HCT116 (cell line): Measurements from ENCODE around the gene TRPC6. TPM values are rescaled to one million over a fixed set of nuclear protein-coding genes. Genes with fewer than 3 reads are reported as not detected.

Experiments
- ATAC-seq: fragments of 200-7000 bp; cut with Tn5 transposase; 2 replicates; pipeline ENCODE4 v1.9.1; 2020; ENCODE audit warnings: mild to moderate bottlenecking, moderate library complexity
- BruUV-seq: library from RNA; stranded (reverse); fragments of 400-500 nt; replicated peaks from 2 replicates; lab custom pipeline; 2021; lab: Mats Ljungman, UMichigan
- CTCF ChIA-PET: fragments of 300-600 bp; sonication (Branson Sonifier 250); formaldehyde crosslinking; loops from one replicate; lab custom pipeline; 2021; ENCODE audit warnings: antibody characterized with exemption; lab: Charles Lee
- POLR2A ChIA-PET: fragments of 300-600, 350-600 bp; sonication (Branson Sonifier 250); formaldehyde crosslinking; loops from one replicate; lab custom pipeline; 2021; ENCODE audit warnings: antibody characterized with exemption; lab: Charles Lee
- RAD21 ChIA-PET, 2 experiments: fragments of 300-600 bp; sonication (Branson Sonifier 250); formaldehyde crosslinking; loops; one replicate each; lab custom pipeline; 2023; ENCODE audit warnings: low total read pairs in 2 of 2; ENCODE audit not compliant: uncharacterized antibody in 2 of 2, unreplicated experiment in 2 of 2, low non-redundant PET in 1 of 2; lab: Charles Lee
- DNase-seq: peaks from one replicate; pipeline ENCODE4 v3.0.0-alpha.2; 2010; ENCODE audit warnings: low read depth, low spot score
- H2AFZ ChIP-seq: fragments of 200-600 bp; shearing (Covaris generic), sonication (generic); 2 replicates; pipeline ENCODE4 v1.6.1; 2017; ENCODE audit warnings: low read depth, mixed run types, mixed read lengths, antibody characterized with exemption, low read length; ENCODE audit not compliant: poor library complexity, severe bottlenecking
- H3K27ac ChIP-seq: 2 replicates; pipeline ENCODE4 v1.5.1; 2012; ENCODE audit warnings: low read depth, low read length
- H3K27me3 ChIP-seq: fragments of 200-600 bp; sonication (generic); 2 replicates; pipeline ENCODE4 v1.6.1; 2016; ENCODE audit warnings: mixed run types, low read length, mixed read lengths; ENCODE audit not compliant: insufficient read depth
- H3K36me3 ChIP-seq, 2 experiments: fragments of 200-500 bp in 1 of 2; fragments of 200-600 bp in 1 of 2; sonication (Bioruptor generic) in 1 of 2; sonication (generic) in 1 of 2; 2 replicates each; pipeline versions ENCODE4 v1.5.1 to v1.6.1; 2014 to 2016; ENCODE audit warnings: low read length in 2 of 2, inconsistent platforms in 1 of 2, mixed read lengths in 1 of 2, mixed run types in 1 of 2; ENCODE audit not compliant: insufficient read depth in 2 of 2, control insufficient read depth in 1 of 2
- H3K4me1 ChIP-seq, 2 experiments: fragments of 200-600 bp in 1 of 2; sonication (generic) in 1 of 2; 2 replicates each; pipeline versions ENCODE4 v1.5.1 to v1.6.1; 2012 to 2017; ENCODE audit warnings: low read length in 2 of 2, inconsistent platforms in 1 of 2, mild to moderate bottlenecking in 1 of 2, mixed read lengths in 1 of 2, mixed run types in 1 of 2, moderate library complexity in 1 of 2; ENCODE audit not compliant: insufficient read depth in 2 of 2, control insufficient read depth in 1 of 2
- H3K4me2 ChIP-seq: fragments of 200-600 bp; sonication (generic); 2 replicates; pipeline ENCODE4 v1.6.1; 2017; ENCODE audit warnings: mixed run types, low read length, mixed read lengths
- H3K4me3 ChIP-seq, 2 experiments: fragments of 200-600 bp in 1 of 2; sonication (generic) in 1 of 2; replicated peaks in 1 of 2; 2 replicates each; pipeline ENCODE4 v1.5.1; 2011 to 2016; ENCODE audit warnings: low read length in 2 of 2, control low read depth in 1 of 2, low read depth in 1 of 2, mild to moderate bottlenecking in 1 of 2, mixed read lengths in 1 of 2, mixed run types in 1 of 2
- H3K79me2 ChIP-seq: fragments of 200-600 bp; sonication (generic); 2 replicates; pipeline ENCODE4 v1.6.1; 2017; ENCODE audit warnings: mild to moderate bottlenecking, mixed run types, low read length, moderate library complexity, mixed read lengths; ENCODE audit not compliant: insufficient read depth
- H3K9ac ChIP-seq: fragments of 200-600 bp; sonication (generic); 2 replicates; pipeline ENCODE4 v1.6.1; 2016; ENCODE audit warnings: low read length, mixed read lengths
- H3K9me2 ChIP-seq: fragments of 200-600 bp; sonication (generic), shearing (Covaris generic); 2 replicates; pipeline ENCODE4 v1.6.1; 2017; ENCODE audit warnings: mixed run types, mild to moderate bottlenecking, moderate library complexity; ENCODE audit not compliant: insufficient read depth
- H3K9me3 ChIP-seq, 2 experiments: fragments of 200-500 bp in 1 of 2; fragments of 200-600 bp in 1 of 2; sonication (Bioruptor generic) in 1 of 2; sonication (generic) in 1 of 2; 2 replicates each; pipeline ENCODE4 v1.6.1; 2014 to 2017; ENCODE audit warnings: low read length in 2 of 2, mixed read lengths in 2 of 2, inconsistent platforms in 1 of 2, low read depth in 1 of 2, mild to moderate bottlenecking in 1 of 2, mixed run types in 1 of 2, moderate library complexity in 1 of 2; ENCODE audit not compliant: control insufficient read depth in 1 of 2, insufficient read depth in 1 of 2
- H4K20me1 ChIP-seq: fragments of 200-600 bp; sonication (generic), shearing (Covaris generic); 2 replicates; pipeline ENCODE4 v1.6.1; 2017; ENCODE audit warnings: mixed run types, mild to moderate bottlenecking, moderate library complexity; ENCODE audit not compliant: insufficient read depth
- CEBPB ChIP-seq: IDR thresholded peaks from 2 replicates; pipeline ENCODE4 v1.6.1; 2012; ENCODE audit warnings: low read depth
- ELF1 ChIP-seq: IDR thresholded peaks from 2 replicates; pipeline ENCODE4 v1.6.1; 2012; ENCODE audit warnings: low read depth, borderline replicate concordance
- EZH2 ChIP-seq: fragments of 200-600 bp; sonication (generic); IDR thresholded peaks from 2 replicates; pipeline ENCODE4 v1.6.1; 2017; ENCODE audit warnings: antibody characterized with exemption, mixed run types
- EZH2phosphoT487 ChIP-seq: fragments of 200-600 bp; IDR thresholded peaks from 2 replicates; pipeline ENCODE4 v1.6.1; 2018; ENCODE audit warnings: antibody characterized with exemption, borderline replicate concordance
- FOSL1 ChIP-seq: IDR thresholded peaks from 2 replicates; pipeline ENCODE4 v1.6.1; 2012; ENCODE audit warnings: low read depth
- JUND ChIP-seq: IDR thresholded peaks from 2 replicates; pipeline ENCODE4 v1.6.1; 2012
- POLR2AphosphoS5 ChIP-seq: IDR thresholded peaks from 2 replicates; pipeline ENCODE4 v1.6.1; 2011; ENCODE audit warnings: mild to moderate bottlenecking, low read depth, low read length, moderate library complexity
- SIN3A ChIP-seq: IDR thresholded peaks from 2 replicates; pipeline ENCODE4 v1.6.1; 2012; ENCODE audit warnings: low read depth
- SP1 ChIP-seq: IDR thresholded peaks from 2 replicates; pipeline ENCODE4 v1.6.1; 2012; ENCODE audit warnings: low read depth
- SRF ChIP-seq: IDR thresholded peaks from 2 replicates; pipeline ENCODE4 v1.6.1; 2012; ENCODE audit warnings: low read depth
- YY1 ChIP-seq: IDR thresholded peaks from 2 replicates; pipeline ENCODE4 v1.6.1; 2011; ENCODE audit warnings: low read length, low read depth, moderate library complexity, mild to moderate bottlenecking; ENCODE audit not compliant: insufficient replicate concordance; ENCODE audit errors: extremely low read depth
- ZNF274 ChIP-seq: fragments of 200-500 bp; sonication (Bioruptor generic); IDR thresholded peaks from 2 replicates; pipeline ENCODE4 v1.6.1; 2014; ENCODE audit warnings: mild to moderate bottlenecking, low read depth, low read length, inconsistent platforms
- intact Hi-C: fragments of 100-400 bp; cut with micrococcal nuclease; formaldehyde crosslinking; loops from 2 replicates; pipeline ENCODE4 v1.10.0; 2022
- total RNA-seq: library from RNA; stranded (reverse); gene quantifications from one replicate; pipeline ENCODE4 v1.2.1, GENCODE V29; 2021; ENCODE audit not compliant: unreplicated experiment
- TF ChIP-seq, protein P1 (sequence below): IDR thresholded peaks from 2 replicates; pipeline ENCODE4 v1.6.1; 2012
- TF ChIP-seq, protein P2 (sequence below): IDR thresholded peaks from 2 replicates; pipeline ENCODE4 v1.6.1; 2012; ENCODE audit warnings: low read depth
- TF ChIP-seq, protein P3 (sequence below): IDR thresholded peaks from 2 replicates; pipeline ENCODE4 v1.6.1; 2011; ENCODE audit warnings: mild to moderate bottlenecking, low read length, moderate library complexity; ENCODE audit not compliant: insufficient replicate concordance; ENCODE audit errors: extremely low read depth

TRPC6 gene
- total RNA-seq, 1 experiment from 2014 or later, result not detected

DNA sequence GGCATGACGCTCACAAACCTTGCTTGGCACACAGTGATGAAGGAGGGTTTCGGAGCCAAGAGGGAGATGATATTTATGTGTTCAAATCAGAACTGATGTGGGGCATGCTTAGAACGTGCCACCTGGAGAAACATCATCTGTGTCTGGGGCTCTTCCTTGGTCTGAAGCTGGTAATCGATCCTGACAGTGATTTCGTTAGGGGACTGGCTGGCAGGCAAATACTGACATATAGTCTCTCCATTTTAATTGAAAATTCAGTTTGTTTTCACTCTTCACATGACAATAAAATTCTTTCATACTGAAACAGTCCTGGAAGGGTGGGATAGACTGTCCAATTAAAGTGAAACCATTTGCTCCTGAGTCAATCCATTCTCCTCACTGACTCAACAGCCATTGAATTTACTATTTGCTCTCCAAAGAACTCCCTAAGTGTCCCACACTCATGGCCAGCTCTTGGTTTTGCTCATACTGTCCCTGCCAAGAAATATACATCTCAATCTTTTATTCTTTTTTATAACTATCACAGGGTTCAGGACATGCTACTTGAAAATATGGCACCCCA is 134.8 kb downstream of the TRPC6 start:
- Histone ChIP-seq H3K36me3 (no peaks in the 10 kb centered on the region), H3K9me2 (no peaks in the 10 kb centered on the region), H3K4me2 (no peak overlapping the region), H2AFZ (no peak overlapping the region), H3K27ac (no peak overlapping the region), H3K9me3 (no peaks in the 10 kb centered on the region), H3K4me3 (no peak overlapping the region), H3K4me1 (peaks cover 2 to 23% of the 10 kb centered on the region in 2 experiments; a peak in 3 of 4 replicates), H4K20me1 (no peaks in the 10 kb centered on the region), H3K9ac (no peak overlapping the region), H3K27me3 (no peaks in the 10 kb centered on the region), H3K79me2 (no peaks in the 10 kb centered on the region)
- ATAC-seq (no peak), DNase-seq (no peak)
- POLR2A ChIA-PET, result no interaction called here
- intact Hi-C loops, result no loop called here
- CTCF ChIA-PET, result no interaction called here
- no TSS peak for BruUV-seq
- RAD21 ChIA-PET, result no interaction called here
- TF ChIP-seq, protein P1, sequence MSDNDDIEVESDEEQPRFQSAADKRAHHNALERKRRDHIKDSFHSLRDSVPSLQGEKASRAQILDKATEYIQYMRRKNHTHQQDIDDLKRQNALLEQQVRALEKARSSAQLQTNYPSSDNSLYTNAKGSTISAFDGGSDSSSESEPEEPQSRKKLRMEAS, result no peak
- no peak for TF ChIP-seq SRF
- TF ChIP-seq POLR2AphosphoS5, result no peak
- no peak for TF ChIP-seq EZH2phosphoT487
- no peak for TF ChIP-seq ZNF274

DNA sequence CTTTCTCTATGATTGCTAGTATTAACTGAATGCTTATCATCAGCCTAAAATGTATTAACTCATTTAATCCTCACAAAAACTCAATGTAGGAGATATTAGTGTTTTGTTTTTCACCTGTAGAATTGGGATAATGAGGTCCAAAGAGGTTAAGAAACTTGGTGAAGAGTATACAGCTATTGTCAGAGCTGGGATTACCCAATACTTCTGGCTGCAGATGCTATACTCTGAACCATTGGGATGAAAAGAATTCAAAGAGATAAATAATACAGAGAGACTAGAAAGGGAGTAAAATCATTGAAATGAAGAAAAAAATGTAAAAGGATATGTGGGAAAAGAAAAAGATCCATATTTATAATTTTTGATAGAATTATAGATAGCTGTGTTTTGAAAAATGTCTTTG is 137.1 kb downstream of the TRPC6 start:
- Histone ChIP-seq H3K36me3 (no peaks in the 10 kb centered on the region), H3K4me1 (peaks cover 2 to 25% of the 10 kb centered on the region in 2 experiments; a peak in 3 of 4 replicates), H3K27me3 (no peaks in the 10 kb centered on the region), H3K9me3 (no peaks in the 10 kb centered on the region), H3K9me2 (no peaks in the 10 kb centered on the region), H3K4me2 (peak overlapping the region; percentile 49), H3K4me3 (no peak overlapping the region), H3K79me2 (no peaks in the 10 kb centered on the region), H4K20me1 (no peaks in the 10 kb centered on the region), H2AFZ (peak overlapping the region; percentile 49), H3K27ac (no peak overlapping the region), H3K9ac (no peak overlapping the region)
- ChIA-PET POLR2A (no interaction called here), RAD21 (no interaction called here), CTCF (no interaction called here)
- ATAC-seq (no peak), DNase-seq (no peak)
- TF ChIP-seq, protein P1, result no peak
- TF ChIP-seq YY1 (no peak), SIN3A (no peak), SRF (no peak), SP1 (no peak), EZH2 (no peak), FOSL1 (no peak), JUND (no peak), CEBPB (no peak), ELF1 (no peak)
- TF ChIP-seq, protein P2, sequence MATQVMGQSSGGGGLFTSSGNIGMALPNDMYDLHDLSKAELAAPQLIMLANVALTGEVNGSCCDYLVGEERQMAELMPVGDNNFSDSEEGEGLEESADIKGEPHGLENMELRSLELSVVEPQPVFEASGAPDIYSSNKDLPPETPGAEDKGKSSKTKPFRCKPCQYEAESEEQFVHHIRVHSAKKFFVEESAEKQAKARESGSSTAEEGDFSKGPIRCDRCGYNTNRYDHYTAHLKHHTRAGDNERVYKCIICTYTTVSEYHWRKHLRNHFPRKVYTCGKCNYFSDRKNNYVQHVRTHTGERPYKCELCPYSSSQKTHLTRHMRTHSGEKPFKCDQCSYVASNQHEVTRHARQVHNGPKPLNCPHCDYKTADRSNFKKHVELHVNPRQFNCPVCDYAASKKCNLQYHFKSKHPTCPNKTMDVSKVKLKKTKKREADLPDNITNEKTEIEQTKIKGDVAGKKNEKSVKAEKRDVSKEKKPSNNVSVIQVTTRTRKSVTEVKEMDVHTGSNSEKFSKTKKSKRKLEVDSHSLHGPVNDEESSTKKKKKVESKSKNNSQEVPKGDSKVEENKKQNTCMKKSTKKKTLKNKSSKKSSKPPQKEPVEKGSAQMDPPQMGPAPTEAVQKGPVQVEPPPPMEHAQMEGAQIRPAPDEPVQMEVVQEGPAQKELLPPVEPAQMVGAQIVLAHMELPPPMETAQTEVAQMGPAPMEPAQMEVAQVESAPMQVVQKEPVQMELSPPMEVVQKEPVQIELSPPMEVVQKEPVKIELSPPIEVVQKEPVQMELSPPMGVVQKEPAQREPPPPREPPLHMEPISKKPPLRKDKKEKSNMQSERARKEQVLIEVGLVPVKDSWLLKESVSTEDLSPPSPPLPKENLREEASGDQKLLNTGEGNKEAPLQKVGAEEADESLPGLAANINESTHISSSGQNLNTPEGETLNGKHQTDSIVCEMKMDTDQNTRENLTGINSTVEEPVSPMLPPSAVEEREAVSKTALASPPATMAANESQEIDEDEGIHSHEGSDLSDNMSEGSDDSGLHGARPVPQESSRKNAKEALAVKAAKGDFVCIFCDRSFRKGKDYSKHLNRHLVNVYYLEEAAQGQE, result no peak
- TF ChIP-seq, protein P3, sequence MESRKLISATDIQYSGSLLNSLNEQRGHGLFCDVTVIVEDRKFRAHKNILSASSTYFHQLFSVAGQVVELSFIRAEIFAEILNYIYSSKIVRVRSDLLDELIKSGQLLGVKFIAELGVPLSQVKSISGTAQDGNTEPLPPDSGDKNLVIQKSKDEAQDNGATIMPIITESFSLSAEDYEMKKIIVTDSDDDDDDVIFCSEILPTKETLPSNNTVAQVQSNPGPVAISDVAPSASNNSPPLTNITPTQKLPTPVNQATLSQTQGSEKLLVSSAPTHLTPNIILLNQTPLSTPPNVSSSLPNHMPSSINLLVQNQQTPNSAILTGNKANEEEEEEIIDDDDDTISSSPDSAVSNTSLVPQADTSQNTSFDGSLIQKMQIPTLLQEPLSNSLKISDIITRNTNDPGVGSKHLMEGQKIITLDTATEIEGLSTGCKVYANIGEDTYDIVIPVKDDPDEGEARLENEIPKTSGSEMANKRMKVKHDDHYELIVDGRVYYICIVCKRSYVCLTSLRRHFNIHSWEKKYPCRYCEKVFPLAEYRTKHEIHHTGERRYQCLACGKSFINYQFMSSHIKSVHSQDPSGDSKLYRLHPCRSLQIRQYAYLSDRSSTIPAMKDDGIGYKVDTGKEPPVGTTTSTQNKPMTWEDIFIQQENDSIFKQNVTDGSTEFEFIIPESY, result no peak
- intact Hi-C loops, result no loop called here
- BruUV-seq, result no TSS peak
